Measurements from ENCODE around the gene BYSL. TPM values are rescaled to one million over a fixed set of nuclear protein-coding genes. Genes with fewer than 3 reads are reported as not detected.

BYSL gene
- total RNA-seq, 2 experiments from 2014 or later = 23.9 to 24.8 TPM

GRCh38 chr6:41970436-41970846 is 49.1 kb downstream of the BYSL start:
- H3K4me1 Mint-ChIP-seq = peaks cover 23% of the 10 kb centered on the region
- POLR2A ChIA-PET = no interaction called here
- H3K9me3 Mint-ChIP-seq = peaks cover 6% of the 10 kb centered on the region
- H3K27ac Mint-ChIP-seq = peak overlapping the region; percentile 70
- H3K27me3 Mint-ChIP-seq = no peaks in the 10 kb centered on the region
- CTCF ChIA-PET = no interaction called here
- no peak for DNase-seq
- peaks cover 9% of the 10 kb centered on the region for H3K36me3 Mint-ChIP-seq (ENCODE audit: low read depth)
- H3K4me3 Mint-ChIP-seq = no peak overlapping the region

- peaks cover 9% of the 10 kb centered on the region for H3K36me3 Mint-ChIP-seq (ENCODE audit: low read depth)
- peaks cover 32% of the 10 kb centered on the region for H3K4me1 Mint-ChIP-seq
- H3K9me3 Mint-ChIP-seq = peaks cover 6% of the 10 kb centered on the region
- no peak for DNase-seq
- H3K4me3 Mint-ChIP-seq = no peak overlapping the region
- ChIA-PET CTCF (no interaction called here), POLR2A (no interaction called here)
- H3K27me3 Mint-ChIP-seq = no peaks in the 10 kb centered on the region
- H3K27ac Mint-ChIP-seq = no peak overlapping the region
These were observed 51.5 kb downstream of the BYSL start for GRCh38 chr6:41972826-41973225.

GRCh38 chr6:41974281-41974825 is 53.1 kb downstream of the BYSL start:
- POLR2A ChIA-PET = no interaction called here
- peaks cover 6% of the 10 kb centered on the region for H3K9me3 Mint-ChIP-seq
- H3K27ac Mint-ChIP-seq = no peak overlapping the region
- no peaks in the 10 kb centered on the region for H3K27me3 Mint-ChIP-seq
- CTCF ChIA-PET = no interaction called here
- H3K4me3 Mint-ChIP-seq = no peak overlapping the region
- DNase-seq = no peak
- peaks cover 35% of the 10 kb centered on the region for H3K4me1 Mint-ChIP-seq
- H3K36me3 Mint-ChIP-seq (ENCODE audit: low read depth) = peaks cover 11% of the 10 kb centered on the region

GRCh38 chr6:41975276-41975675 is 54.0 kb downstream of the BYSL start:
- no peaks in the 10 kb centered on the region for H3K27me3 Mint-ChIP-seq
- H3K4me1 Mint-ChIP-seq = peaks cover 37% of the 10 kb centered on the region
- POLR2A ChIA-PET = interaction anchor here (0.9 to 1.4 kb wide), 2 partner anchors 10 to 12 kb away, joined by 4 read pairs; no protein-coding TSS in a partner anchor
- H3K4me3 Mint-ChIP-seq = no peak overlapping the region
- CTCF ChIA-PET = no interaction called here
- H3K36me3 Mint-ChIP-seq (ENCODE audit: low read depth) = peaks cover 11% of the 10 kb centered on the region
- no peak for DNase-seq
- no peak overlapping the region for H3K27ac Mint-ChIP-seq
- H3K9me3 Mint-ChIP-seq = peaks cover 5% of the 10 kb centered on the region

- CTCF ChIA-PET = interaction anchor here (1.0 kb wide), 1 partner anchor 17 kb away, joined by 3 read pairs; no protein-coding TSS in a partner anchor
- Mint-ChIP-seq H3K4me3 (no peak overlapping the region), H3K36me3 (ENCODE audit: low read depth) (peaks cover 10% of the 10 kb centered on the region), H3K27ac (no peak overlapping the region), H3K4me1 (peaks cover 31% of the 10 kb centered on the region), H3K27me3 (no peaks in the 10 kb centered on the region), H3K9me3 (no peaks in the 10 kb centered on the region)
- no peak for DNase-seq
- POLR2A ChIA-PET = interaction anchor here (0.9 to 1.4 kb wide), 4 partner anchors 9 to 39 kb away, joined by 3 to 4 read pairs (median 4); no protein-coding TSS in a partner anchor
These were observed 55.6 kb downstream of the BYSL start for GRCh38 chr6:41976794-41977484.

Other genes starting within 250 kb of the BYSL start
- gene TFEB, start 185.9 kb upstream of the BYSL start, total RNA-seq = 10 to 100 TPM; 14.9 to 15.0 TPM
- gene PGC, start 174.1 kb upstream of the BYSL start, total RNA-seq = not detected
- gene FRS3, start 141.6 kb upstream of the BYSL start, total RNA-seq = 1 to 10 TPM; 4.0 to 4.2 TPM
- not detected for gene PRICKLE4, start 140.7 kb upstream of the BYSL start, total RNA-seq
- gene TOMM6, start 133.8 kb upstream of the BYSL start, total RNA-seq = 100 to 1,000 TPM; 126 to 130 TPM
- 1 to 10 TPM; 6.8 to 7.3 TPM for gene USP49, start 26.1 kb upstream of the BYSL start, total RNA-seq
- 10 to 100 TPM; 21.4 to 21.9 TPM for gene MED20, start 360 bp upstream of the BYSL start, total RNA-seq
- gene CCND3, start 20.3 kb downstream of the BYSL start, total RNA-seq = 100 to 1,000 TPM; 456 to 464 TPM
- 10 to 100 TPM; 48.0 to 55.1 TPM for gene TAF8, start 129.0 kb downstream of the BYSL start, total RNA-seq
- gene C6orf132, start 221.1 kb downstream of the BYSL start, total RNA-seq = under 1 TPM; 0.05 to 0.10 TPM